HEK293T (cell line): Measurements from ENCODE around the gene KRTAP5-7.

Source experiments
- ARNT ChIP-seq: fragments of 450-650 bp; IDR thresholded peaks from 2 replicates; pipeline ENCODE4 v1.6.1; 2017; ENCODE audit warnings: mild to moderate bottlenecking
- BHLHE40 ChIP-seq: fragments of 450-650 bp; IDR thresholded peaks from 2 replicates; pipeline ENCODE4 v1.6.1; 2016; ENCODE audit warnings: mild to moderate bottlenecking, moderate library complexity, borderline replicate concordance
- CTBP1 ChIP-seq: fragments of 450-650 bp; IDR thresholded peaks from 2 replicates; pipeline ENCODE4 v1.6.1; 2016; ENCODE audit warnings: borderline replicate concordance
- ELF4 ChIP-seq: fragments of 450-650 bp; IDR thresholded peaks from 2 replicates; pipeline ENCODE4 v1.6.1; 2017; ENCODE audit warnings: antibody characterized with exemption
- FOXK2 ChIP-seq: fragments of 450-650 bp; IDR thresholded peaks from 2 replicates; pipeline ENCODE4 v1.6.1; 2016; ENCODE audit warnings: mild to moderate bottlenecking
- FOXM1 ChIP-seq: fragments of 450-650 bp; IDR thresholded peaks from 2 replicates; pipeline ENCODE4 v1.6.1; 2017; ENCODE audit warnings: mild to moderate bottlenecking, borderline replicate concordance
- HDGF ChIP-seq: fragments of 450-650 bp; IDR thresholded peaks from 2 replicates; pipeline ENCODE4 v1.6.1; 2017; ENCODE audit warnings: antibody characterized with exemption, borderline replicate concordance
- L3MBTL2 ChIP-seq: fragments of 450-650 bp; conservative IDR thresholded peaks from 2 replicates; pipeline ENCODE4 v1.6.1; 2016; ENCODE audit warnings: mild to moderate bottlenecking
- NFRKB ChIP-seq: fragments of 450-650 bp; IDR thresholded peaks from 2 replicates; pipeline ENCODE4 v1.6.1; 2016; ENCODE audit warnings: mild to moderate bottlenecking, moderate library complexity
- PKNOX1 ChIP-seq: fragments of 450-650 bp; IDR thresholded peaks from 2 replicates; pipeline ENCODE4 v1.6.1; 2016
- SP1 ChIP-seq: fragments of 450-650 bp; IDR thresholded peaks from 2 replicates; pipeline ENCODE4 v1.6.1; 2017
- SUZ12 ChIP-seq: fragments of 450-650 bp; IDR thresholded peaks from 2 replicates; pipeline ENCODE4 v1.6.1; 2016; ENCODE audit warnings: mild to moderate bottlenecking
- TARDBP ChIP-seq: fragments of 450-650 bp; IDR thresholded peaks from 2 replicates; pipeline ENCODE4 v1.6.1; 2016
- ZNF384 ChIP-seq: fragments of 450-650 bp; IDR thresholded peaks from 2 replicates; pipeline ENCODE4 v1.6.1; 2016

- TF ChIP-seq ARNT (no peak), CTBP1 (no peak), SUZ12 (no peak), PKNOX1 (no peak), SP1 (no peak), FOXM1 (no peak), TARDBP (no peak), ELF4 (no peak), ZNF384 (no peak), FOXK2 (no peak), BHLHE40 (no peak), L3MBTL2 (no peak), HDGF (no peak), NFRKB (no peak)
Measured at GRCh38 chr11:71490044-71490730, 36.9 kb upstream of the KRTAP5-7 start.
